GM19099 (cell line): ENCODE data around the gene FOXP1.

ENCODE experiments used
- POLR2A ChIP-seq: IDR thresholded peaks from 3 replicates; pipeline ENCODE4 v1.6.1; 2011; ENCODE audit warnings: low read depth; ENCODE audit not compliant: insufficient read length; ENCODE audit errors: extremely low read depth

Gene FOXP1

GRCh38 chr3:71128961-71129360, 454.6 kb downstream of the FOXP1 start:
- no peak for TF ChIP-seq POLR2A

GRCh38 chr3:71127844-71128243, 455.7 kb downstream of the FOXP1 start:
- no peak for TF ChIP-seq POLR2A

- no peak for TF ChIP-seq POLR2A
These were observed 456.3 kb downstream of the FOXP1 start for GRCh38 chr3:71127052-71127831.

- TF ChIP-seq POLR2A: no peak
These were observed 457.8 kb downstream of the FOXP1 start for GRCh38 chr3:71125738-71126137.

GRCh38 chr3:71124048-71124447, 459.5 kb downstream of the FOXP1 start:
- TF ChIP-seq POLR2A: no peak

- no peak for TF ChIP-seq POLR2A
These were observed 460.9 kb downstream of the FOXP1 start for GRCh38 chr3:71122641-71123040.

- no peak for TF ChIP-seq POLR2A
These were observed 461.9 kb downstream of the FOXP1 start for GRCh38 chr3:71121429-71122167.

GRCh38 chr3:71120012-71120411, 463.5 kb downstream of the FOXP1 start:
- TF ChIP-seq POLR2A: no peak

- TF ChIP-seq POLR2A: no peak
These were observed 464.4 kb downstream of the FOXP1 start for GRCh38 chr3:71119171-71119570.

GRCh38 chr3:71118436-71118835, 465.1 kb downstream of the FOXP1 start:
- no peak for TF ChIP-seq POLR2A

GRCh38 chr3:71117572-71118247, 465.8 kb downstream of the FOXP1 start:
- TF ChIP-seq POLR2A: no peak

GRCh38 chr3:71114610-71115009, 468.9 kb downstream of the FOXP1 start:
- no peak for TF ChIP-seq POLR2A

- no peak for TF ChIP-seq POLR2A
These were observed 471.0 kb downstream of the FOXP1 start for GRCh38 chr3:71112576-71112975.

GRCh38 chr3:71111784-71112440, 471.6 kb downstream of the FOXP1 start:
- no peak for TF ChIP-seq POLR2A
